Lower leg skin (tissue), 3 donors: ENCODE data around the gene FAM20A.

Experiments
- CTCF ChIP-seq, 3 donors: fragments of 450-650 bp; IDR thresholded peaks; one replicate each; pipeline ENCODE4 v1.5.1; 2016; ENCODE audit warnings: antibody characterized with exemption in 3 of 3, mild to moderate bottlenecking in 3 of 3, moderate library complexity in 2 of 3
- POLR2A ChIP-seq, 2 donors: fragments of 450-650 bp; IDR thresholded peaks; one replicate each; pipeline ENCODE4 v1.6.1; 2016 to 2017; ENCODE audit warnings: antibody characterized with exemption in 2 of 2, mild to moderate bottlenecking in 1 of 2, moderate library complexity in 1 of 2

- TF ChIP-seq CTCF (IDR thresholded peaks at IDR 0.05) (no peak), POLR2A (IDR thresholded peaks at IDR 0.05) (no peak)
These were observed 91.8 kb downstream of the FAM20A start for GRCh38 chr17:68509141-68510057.
